NCI-H226 (cell line): ENCODE data around the gene BCL11A.
"Not testable (repeated sequence)": the region's sequence is repeated elsewhere in the genome, so short reads cannot be mapped to it uniquely, and the experiment has no call there.

Experiments used
- DNase-seq: peaks from one replicate; pipeline ENCODE4 v3.0.0-alpha.2; 2015

BCL11A gene

DNA sequence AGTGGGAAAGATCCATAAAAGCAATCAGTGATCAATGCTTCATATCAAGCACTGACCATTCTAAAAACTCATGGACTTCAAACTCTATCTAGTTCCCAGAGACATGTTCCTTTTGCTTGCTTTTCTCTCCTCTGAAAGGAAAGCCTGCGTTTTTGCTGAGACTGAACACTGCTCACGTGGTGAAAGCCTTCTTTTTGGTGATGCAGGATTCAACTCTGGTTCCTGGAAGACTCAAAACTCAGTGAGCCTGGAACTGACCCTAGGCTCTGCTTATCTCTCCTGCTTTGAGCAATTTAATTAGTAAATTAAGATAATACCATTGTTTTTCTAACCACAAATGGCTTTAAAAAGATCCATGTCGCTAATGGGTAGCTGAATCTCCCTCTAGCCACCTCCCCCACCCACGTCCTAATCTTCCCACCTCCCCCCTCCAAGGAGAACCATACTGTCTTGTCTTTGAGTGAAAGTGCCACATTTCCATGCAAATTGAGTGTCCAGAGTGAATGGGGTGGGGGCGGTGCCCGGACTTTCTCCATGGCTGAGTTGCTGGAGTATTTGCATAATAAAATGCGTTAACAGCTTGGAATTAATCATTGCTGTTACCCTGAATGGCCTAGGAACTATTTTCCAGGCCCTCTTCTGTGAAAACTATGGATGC is 130.5 kb downstream of the BCL11A start:
- DNase-seq, result no peak

DNA sequence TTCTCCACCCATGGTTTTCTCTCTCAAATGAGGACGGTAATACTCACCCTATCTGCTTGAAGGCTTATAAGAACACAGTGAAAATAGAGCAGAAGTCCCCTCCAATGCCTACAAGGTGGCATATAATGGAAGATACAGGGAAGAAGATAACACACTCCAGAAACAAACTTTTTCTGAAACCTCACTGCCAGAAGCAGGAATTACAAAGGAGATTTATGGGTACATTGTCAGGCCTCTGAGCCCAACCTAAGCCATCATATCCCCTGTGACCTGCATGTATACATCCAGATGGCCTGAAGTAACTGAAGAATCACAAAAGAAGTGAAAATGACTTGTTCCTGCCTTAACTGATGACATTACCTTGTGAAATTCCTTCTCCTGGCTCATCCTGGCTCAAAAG is 136.2 kb downstream of the BCL11A start:
- not testable (repeated sequence) for DNase-seq

DNA sequence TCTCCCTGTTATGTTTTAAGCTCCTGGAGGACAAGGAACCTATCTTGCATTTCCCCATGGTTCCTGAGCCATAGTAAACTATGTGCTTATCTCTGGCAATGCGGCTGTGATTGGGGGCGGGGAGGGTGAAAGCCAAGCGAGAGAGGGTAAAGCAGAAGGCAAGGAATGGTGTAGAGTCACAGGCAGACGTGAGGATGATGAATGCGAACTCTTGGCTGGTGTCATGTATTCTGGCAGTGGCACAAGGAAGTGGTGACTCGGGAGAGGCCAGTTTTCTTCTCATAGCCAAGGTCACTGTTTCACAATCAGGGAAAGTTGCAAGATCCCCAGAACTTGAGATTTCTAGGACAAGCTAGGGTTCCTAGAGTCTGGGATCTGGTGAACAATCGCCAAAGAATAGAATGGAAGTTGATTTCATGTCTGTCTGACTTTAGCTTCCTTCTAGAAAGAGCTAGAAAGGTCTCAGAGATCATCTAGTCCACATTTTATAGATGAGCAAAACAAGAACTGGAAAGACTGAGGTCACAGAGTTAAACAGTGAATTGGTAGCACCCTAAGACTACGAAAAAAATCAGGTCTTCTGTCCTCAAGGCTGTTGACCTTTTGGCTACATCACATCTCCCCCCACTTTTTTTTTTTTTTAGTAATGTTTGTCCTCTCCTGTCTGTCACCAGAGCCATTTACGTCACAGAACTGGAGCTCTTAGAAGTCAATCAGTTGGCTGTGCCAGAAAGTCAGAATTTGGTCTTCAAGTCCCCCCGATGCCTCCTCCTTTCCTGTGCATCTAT is 137.0 kb downstream of the BCL11A start:
- DNase-seq, result no peak

DNA sequence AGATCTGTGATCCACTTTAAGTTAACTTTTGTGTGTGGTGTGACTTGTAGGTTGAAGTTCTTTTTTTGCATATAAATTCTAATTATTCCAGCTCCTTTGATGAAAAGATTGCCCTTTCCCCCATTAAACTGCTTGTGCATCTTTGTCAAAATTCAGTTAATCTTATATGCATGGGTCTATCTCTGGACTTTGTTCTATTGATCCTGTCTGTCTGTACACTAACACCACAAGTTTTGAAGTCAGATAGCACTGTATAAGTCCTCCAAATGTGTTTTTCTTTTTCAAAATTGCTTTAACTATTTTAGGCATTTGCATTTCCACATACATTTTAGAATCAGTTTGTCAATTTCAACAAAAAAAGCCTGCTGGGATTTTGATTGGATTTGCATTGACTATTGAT is 137.6 kb downstream of the BCL11A start:
- no peak for DNase-seq

DNA sequence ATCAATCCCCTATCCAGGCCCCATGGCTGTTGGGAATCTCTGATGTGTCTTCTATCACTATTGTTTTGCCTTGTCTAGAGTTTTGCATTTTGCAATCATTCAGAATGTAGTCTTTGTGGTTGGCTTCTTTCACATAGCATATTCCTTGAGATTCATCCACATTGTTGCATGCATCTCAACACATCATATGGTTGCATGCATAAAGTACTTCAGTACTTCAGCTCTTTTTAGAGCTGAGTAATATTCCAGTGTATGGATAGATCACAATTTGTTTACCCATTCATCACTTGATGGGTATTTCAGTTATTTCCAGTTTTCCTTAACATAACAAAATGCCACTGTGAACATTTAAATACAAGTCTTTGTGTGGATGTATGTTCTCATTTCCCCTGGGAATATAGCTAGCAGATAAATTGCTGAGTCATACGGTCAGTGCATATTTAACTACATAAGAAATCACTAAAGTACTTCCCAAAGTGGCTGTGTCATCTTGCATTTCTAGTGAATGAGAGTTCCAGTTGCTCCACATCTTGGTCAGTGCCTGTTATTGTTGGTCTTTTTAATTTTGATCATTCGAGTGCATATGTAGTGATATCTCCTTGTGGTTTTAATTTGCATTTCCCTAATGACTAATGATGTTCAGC is 138.8 kb downstream of the BCL11A start:
- no peak for DNase-seq

DNA sequence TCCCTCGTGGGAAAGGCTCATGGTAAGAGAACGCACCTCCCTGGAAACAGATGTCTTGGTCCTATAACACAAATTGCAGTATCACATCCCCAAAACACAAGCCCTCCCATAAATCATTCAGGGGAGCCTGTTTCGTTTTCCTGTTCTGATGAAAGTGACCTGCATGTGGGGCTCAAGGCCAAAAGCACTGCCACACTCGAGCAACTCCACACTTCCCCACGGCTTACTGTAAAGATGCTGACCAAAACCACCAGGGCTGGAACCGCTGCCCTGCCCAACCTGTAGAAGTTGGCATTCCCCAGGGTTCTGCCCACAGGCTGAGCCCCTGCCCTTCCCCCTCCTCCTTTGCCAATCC is 139.7 kb downstream of the BCL11A start:
- DNase-seq, result no peak

DNA sequence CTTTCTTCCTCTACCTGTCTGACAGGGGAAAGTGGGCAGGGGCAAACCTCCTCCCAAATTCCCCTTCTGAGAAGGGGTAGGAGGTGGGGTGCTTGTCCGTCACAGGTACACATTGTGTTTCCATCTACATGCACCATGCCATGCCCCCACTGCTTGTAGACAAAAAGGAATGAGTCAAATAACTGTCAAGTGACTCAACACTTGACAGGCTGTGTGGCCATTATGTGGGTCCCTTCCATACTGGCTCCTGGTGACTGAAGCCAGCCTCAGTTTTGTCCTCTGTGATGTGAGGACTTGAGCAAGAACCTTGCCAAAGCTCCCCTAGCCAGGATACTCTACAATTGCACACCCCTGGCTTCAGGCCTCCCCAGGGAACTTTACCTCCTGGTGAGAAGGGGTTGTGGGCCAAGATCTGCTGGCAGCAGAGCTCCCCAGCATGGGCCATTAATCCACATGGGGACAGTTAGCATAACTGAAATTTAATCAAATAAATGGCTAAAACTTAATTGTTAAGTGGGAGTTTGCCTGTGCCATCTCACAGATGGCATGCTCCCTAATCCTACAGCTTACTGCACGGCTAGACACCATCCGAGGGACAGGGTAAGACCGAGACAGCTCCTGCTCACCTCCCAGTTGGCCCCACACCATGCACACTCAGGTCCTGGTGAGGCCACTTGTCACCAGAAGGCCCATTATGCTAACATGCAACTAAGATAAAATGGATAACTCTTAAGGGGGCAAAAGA is 140.2 kb downstream of the BCL11A start:
- DNase-seq, result no peak

DNA sequence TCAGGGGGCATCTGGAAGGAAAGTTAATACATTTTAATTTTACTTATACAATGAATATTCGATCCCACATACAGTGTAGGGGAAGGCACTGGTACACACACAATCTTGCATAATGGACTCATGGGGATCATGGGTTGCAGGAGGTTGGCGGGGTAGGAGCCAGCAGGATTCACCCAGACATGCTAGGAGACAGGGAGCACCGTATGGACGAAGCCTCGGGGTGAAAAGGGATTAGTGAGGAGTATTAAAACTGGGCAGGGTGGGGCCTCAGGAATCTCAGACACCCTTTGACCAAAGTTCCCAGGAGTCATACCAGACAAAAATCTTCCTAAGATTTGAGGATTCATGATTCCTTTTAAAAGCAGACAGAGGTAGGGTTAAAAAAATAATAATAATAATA is 140.8 kb downstream of the BCL11A start:
- DNase-seq, result no peak

DNA sequence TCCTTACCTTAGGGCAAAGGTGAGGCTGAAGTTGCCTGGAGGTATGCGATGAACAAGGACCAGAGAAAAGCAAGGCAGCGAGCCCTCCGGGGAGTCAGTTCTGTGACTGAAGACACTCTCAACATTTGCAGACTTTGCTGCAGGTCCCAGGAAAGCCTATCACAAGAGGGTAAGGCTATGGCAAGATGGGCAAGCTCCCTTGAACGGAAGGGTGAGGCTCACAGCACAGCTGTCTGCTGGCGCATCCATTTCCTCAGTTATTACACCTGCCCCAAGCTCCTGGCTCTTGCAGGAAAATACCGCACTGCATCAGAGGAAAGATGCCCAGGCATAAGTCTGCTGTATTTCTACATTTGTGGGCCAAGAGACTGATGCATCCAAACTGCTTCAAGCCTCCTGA is 141.4 kb downstream of the BCL11A start:
- no peak for DNase-seq

DNA sequence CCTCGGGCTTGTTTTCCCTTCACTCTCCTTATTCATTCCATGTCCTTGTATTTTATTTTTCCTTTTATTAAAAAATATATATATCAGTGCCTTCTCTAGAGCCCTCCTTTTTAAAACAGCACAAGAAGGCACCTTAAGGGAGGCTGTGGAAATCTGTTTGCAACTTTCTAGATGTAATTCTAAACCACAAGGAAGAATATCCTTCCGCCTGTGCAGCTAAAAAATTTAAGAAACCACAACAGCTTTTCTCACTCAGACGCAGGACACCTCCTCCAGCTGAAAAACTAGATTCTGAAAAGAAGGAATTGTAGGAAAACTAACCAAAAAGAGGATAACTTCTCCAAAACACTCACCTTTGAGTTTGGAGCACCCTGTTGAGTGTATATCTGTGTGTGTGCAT is 142.2 kb downstream of the BCL11A start:
- no peak for DNase-seq

DNA sequence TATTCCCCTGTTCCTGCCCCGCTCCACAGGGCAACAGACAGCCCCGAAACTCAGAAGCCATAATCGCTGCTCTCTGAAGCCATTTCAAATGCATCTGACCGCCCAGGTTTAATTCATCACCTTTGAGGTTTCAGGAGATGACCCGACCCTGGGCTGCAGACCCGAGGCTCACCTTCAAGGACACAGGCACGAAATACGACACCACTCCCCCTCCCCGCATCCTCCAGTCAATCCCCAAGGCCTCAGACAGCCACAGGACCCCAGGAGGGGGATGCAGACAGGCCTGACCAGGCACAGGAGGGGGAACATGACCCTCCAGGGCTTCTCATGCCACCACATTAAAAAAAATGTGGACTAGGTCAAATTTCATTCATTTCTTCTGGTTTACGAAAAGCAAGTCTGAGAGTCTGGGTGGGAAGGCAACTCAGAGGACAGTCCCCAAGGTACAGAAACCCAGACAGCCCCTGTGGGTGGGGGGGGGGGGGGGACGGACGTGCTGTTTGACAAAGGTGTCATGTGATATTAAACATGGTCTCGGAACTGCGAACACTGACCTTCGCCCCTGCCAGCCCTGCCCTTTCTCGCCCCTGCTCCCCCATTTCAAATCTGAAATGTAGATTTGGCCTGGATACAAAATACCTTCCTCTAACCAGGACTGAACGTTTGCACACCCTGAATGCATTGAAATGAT is 142.9 kb downstream of the BCL11A start:
- no peak for DNase-seq

DNA sequence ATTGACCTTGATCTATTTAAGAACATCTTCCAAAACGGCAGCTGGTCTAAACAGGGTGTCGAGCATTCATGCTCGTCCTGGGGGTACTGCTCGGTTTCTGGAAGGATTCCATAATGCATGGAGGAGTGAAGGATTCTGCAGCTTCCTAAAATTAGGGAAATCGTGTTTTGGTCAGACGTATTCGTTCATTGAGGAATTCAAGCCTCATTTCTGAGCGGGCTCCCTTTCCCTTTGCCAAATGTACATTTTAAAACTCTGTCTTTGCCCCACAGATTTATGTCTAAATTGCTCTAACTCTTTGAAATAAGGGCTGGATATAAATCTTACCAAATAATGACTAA is 144.0 kb downstream of the BCL11A start:
- no peak for DNase-seq

DNA sequence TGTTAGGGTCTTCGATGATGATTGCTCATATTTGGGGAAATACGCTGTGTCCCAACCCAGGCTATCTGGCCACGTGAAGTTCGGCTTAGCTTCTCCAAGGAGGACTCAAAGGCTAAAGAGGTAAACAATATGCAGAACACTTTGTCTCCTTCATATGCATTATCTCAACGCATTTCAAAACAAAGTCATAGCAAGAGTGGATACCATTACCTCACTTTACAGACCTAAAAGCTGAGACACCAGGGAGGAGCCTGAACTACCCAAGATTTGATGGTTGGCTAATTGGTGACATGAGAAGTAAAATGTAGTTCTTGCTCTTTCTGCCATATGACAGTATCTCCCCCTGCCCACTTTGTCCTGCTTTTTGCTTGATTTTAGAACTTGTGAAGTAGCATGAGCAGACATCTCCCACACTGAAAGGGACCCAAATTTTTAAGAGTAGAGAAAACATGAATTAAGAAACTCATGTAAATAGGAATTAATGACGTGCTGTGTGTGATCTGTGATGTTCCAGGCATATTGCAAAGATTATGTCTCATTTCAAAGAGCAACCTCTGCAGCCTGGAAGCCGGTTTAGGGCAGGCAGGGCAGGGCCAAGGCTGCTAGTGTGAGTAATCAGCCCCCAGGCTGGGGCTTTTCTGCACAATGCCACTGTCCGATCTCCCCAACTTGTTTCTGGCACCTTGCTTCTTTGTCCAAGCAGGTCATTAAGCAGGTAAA is 144.5 kb downstream of the BCL11A start:
- DNase-seq, result no peak

DNA sequence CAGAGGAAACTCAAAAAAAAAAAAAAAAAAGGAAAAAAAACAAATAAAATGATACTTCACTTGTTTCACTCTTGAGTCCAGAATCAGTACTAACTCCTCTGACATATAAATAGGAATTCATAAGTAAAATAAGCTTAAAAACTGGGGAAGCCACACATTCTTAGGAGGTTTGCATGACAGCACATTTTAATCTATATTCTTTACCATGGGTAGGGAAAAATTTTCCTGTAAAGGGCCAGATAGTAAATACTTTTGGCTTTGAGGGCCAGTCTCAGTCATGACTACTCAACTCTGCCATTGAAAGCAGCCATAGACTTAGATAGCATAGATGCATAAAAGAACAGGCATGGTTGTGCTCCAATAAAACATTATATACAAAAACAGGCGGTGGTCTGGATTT is 145.2 kb downstream of the BCL11A start:
- DNase-seq, result no peak

DNA sequence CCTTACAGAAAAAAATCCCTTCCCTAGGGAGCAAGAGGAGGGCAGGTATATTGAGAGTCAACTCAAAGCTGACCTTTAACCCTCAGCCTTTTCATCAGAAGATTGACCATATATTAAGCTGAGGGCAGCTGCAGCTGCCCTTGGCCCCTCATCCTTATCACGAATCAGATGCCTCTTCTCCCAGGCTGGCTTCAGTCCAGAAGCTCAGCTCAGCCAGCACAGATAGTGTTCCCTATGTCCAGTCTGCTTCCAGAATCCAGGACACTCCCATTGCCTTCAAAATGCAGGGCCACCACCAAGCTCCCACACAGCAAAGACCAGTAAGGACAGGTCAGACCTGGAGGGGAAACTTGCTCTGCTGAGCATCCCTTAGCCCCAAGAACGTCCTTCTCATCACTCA is 146.1 kb downstream of the BCL11A start:
- no peak for DNase-seq

DNA sequence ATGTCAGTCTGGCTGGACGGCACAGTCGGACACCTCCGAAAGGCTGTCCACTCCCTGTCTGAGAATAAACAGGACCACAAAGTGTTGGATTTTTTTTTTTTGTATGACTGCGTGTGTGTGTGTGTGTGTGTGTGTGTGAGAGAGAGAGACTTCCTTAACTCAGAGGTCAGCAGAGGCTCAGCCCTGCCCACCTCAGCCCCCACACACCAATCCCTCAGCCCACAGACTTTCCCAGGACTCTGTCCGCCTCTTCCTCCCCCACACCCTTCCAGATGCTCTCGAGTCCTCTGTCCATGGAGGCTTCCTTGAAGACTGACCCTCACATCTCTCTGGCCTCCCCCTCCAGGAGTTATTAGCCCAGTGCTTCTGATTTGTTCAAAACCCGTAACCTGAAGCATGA is 147.3 kb downstream of the BCL11A start:
- no peak for DNase-seq

DNA sequence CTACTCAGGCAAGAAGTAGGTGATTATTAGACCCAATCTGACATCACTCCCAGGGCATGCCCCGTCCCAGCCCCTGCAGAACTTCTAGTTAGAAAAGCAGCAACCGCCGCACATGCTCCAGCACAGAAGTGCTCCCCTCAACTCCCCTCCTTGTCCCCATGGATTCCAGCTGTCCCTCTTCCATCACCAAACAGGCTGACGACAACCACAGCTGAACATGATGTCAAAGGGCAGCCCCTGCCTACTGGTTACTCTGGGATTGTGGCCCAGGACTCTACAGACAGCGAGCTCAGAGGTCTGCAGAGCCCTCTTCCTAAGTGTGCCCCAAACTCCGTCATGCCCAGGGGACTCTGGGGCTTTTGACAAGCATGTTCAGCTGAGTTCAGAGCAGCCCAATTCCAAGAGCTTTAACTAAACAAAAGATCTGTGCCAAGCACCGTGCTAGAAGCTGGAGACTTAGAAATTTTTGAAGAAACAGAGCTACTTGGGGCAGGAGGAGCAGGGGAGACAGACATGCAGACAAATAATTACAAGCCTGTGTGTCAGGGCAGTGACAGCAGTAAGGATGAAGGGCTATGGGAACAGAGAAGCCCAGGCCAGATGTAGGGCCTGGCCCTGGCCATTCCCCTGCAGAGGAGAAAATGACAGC is 148.1 kb downstream of the BCL11A start:
- no peak for DNase-seq
